Type B pancreatic cell (in vitro differentiated cells): Measurements from ENCODE around the gene PRKCE. TPM values are rescaled to one million over a fixed set of nuclear protein-coding genes. Genes with fewer than 3 reads are reported as not detected.

Experiments used
- DNase-seq: peaks from one replicate; pipeline ENCODE4 v3.0.0; 2021; ENCODE audit warnings: mixed read lengths; ENCODE audit not compliant: unreplicated experiment; ENCODE audit errors: extremely low spot score
- H3K27ac Mint-ChIP-seq: 2 replicates; pipeline ENCODE4 v1.8.0; 2021; ENCODE audit warnings: mild to moderate bottlenecking, mixed read lengths
- H3K27me3 Mint-ChIP-seq: 2 replicates; pipeline ENCODE4 v1.8.0; 2021; ENCODE audit warnings: mixed read lengths
- H3K36me3 Mint-ChIP-seq: 2 replicates; pipeline ENCODE4 v1.8.0; 2021; ENCODE audit warnings: mixed read lengths
- H3K4me1 Mint-ChIP-seq: one replicate; pipeline ENCODE4 v1.8.0; 2021; ENCODE audit warnings: mixed read lengths; ENCODE audit not compliant: unreplicated experiment
- H3K4me3 Mint-ChIP-seq: 2 replicates; pipeline ENCODE4 v1.8.0; 2021; ENCODE audit warnings: mild to moderate bottlenecking, mixed read lengths
- H3K9me3 Mint-ChIP-seq: 2 replicates; pipeline ENCODE4 v1.8.0; 2021; ENCODE audit warnings: mixed read lengths
- CTCF ChIP-seq: fragments of 200-600 bp; sonication (generic); conservative IDR thresholded peaks from 2 replicates; pipeline ENCODE4 v1.5.0; 2021; ENCODE audit warnings: antibody characterized with exemption, mild to moderate bottlenecking
- total RNA-seq: library from RNA; stranded (reverse); gene quantifications from 2 replicates; pipeline ENCODE4 v1.2.1, GENCODE V29; 2021; ENCODE audit warnings: low replicate concordance

Gene PRKCE
- total RNA-seq, 1 donor from 2014 or later: 21.2 TPM

- TF ChIP-seq CTCF: no peak
- no peak overlapping the region for H3K4me3 Mint-ChIP-seq
- H3K27me3 Mint-ChIP-seq: peaks cover 21% of the 10 kb centered on the region
- peaks cover 65% of the 10 kb centered on the region for H3K4me1 Mint-ChIP-seq
- H3K36me3 Mint-ChIP-seq: peaks cover 4% of the 10 kb centered on the region
- no peak for DNase-seq
- H3K27ac Mint-ChIP-seq: no peak overlapping the region
- peaks cover 3% of the 10 kb centered on the region for H3K9me3 Mint-ChIP-seq
Observed at GRCh38 chr2:45763797-45764196, 112.3 kb downstream of the PRKCE start.

GRCh38 chr2:45765007-45765727 is 113.7 kb downstream of the PRKCE start:
- DNase-seq: no peak
- Mint-ChIP-seq H3K27ac (no peak overlapping the region), H3K4me3 (no peak overlapping the region), H3K4me1 (peaks cover 65% of the 10 kb centered on the region), H3K9me3 (peaks cover 3% of the 10 kb centered on the region), H3K36me3 (peaks cover 4% of the 10 kb centered on the region), H3K27me3 (peaks cover 15% of the 10 kb centered on the region)
- TF ChIP-seq CTCF: no peak

GRCh38 chr2:45765728-45766254 is 114.3 kb downstream of the PRKCE start:
- H3K4me3 Mint-ChIP-seq: no peak overlapping the region
- H3K27ac Mint-ChIP-seq: no peak overlapping the region
- peaks cover 61% of the 10 kb centered on the region for H3K4me1 Mint-ChIP-seq
- no peak for TF ChIP-seq CTCF
- peaks cover 4% of the 10 kb centered on the region for H3K36me3 Mint-ChIP-seq
- peaks cover 11% of the 10 kb centered on the region for H3K27me3 Mint-ChIP-seq
- peaks cover 3% of the 10 kb centered on the region for H3K9me3 Mint-ChIP-seq
- no peak for DNase-seq

GRCh38 chr2:45768208-45768607 is 116.7 kb downstream of the PRKCE start:
- Mint-ChIP-seq H3K9me3 (peaks cover 3% of the 10 kb centered on the region), H3K4me1 (peaks cover 54% of the 10 kb centered on the region), H3K27me3 (peaks cover 9% of the 10 kb centered on the region), H3K27ac (no peak overlapping the region), H3K4me3 (no peak overlapping the region), H3K36me3 (no peaks in the 10 kb centered on the region)
- no peak for TF ChIP-seq CTCF
- DNase-seq: no peak

GRCh38 chr2:45769056-45769455 is 117.6 kb downstream of the PRKCE start:
- H3K4me1 Mint-ChIP-seq: peaks cover 45% of the 10 kb centered on the region
- H3K27ac Mint-ChIP-seq: no peak overlapping the region
- TF ChIP-seq CTCF: no peak
- peaks cover 3% of the 10 kb centered on the region for H3K9me3 Mint-ChIP-seq
- H3K4me3 Mint-ChIP-seq: no peak overlapping the region
- peaks cover 9% of the 10 kb centered on the region for H3K27me3 Mint-ChIP-seq
- DNase-seq: no peak
- H3K36me3 Mint-ChIP-seq: no peaks in the 10 kb centered on the region
